GM18511 (cell line): Measurements from ENCODE around the gene FTO.

Experiments used
- ATAC-seq: cut with Tn5 transposase; IDR thresholded peaks from one replicate; pipeline ENCODE4 v1.9.1; 2021; ENCODE audit warnings: mild to moderate bottlenecking, moderate library complexity; ENCODE audit not compliant: unreplicated experiment

The FTO gene

DNA sequence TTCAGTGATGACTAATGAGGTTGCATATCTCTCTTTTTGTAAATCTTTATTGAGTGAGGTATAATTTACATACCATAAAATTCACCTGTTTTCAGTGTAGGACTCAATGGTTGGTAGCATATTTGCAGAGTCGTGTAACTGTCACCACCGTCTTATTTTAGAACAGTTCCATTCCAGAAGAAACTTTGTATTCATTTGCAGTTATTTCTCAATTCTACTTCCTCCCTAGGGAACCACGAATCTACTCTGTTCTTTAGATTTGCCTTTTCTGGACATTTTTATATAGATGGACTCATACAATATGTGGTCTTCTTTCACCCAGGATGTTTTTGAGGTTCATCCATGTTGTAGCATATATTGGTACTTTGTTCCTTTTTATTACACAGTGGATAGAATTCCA is 3.7 kb downstream of the FTO start:
- ATAC-seq, result no peak

- ATAC-seq, result no peak
Measured at GRCh38 chr16:53708490-53708889, 4.5 kb downstream of the FTO start.

- no peak for ATAC-seq
Measured at GRCh38 chr16:53711390-53711789, 7.4 kb downstream of the FTO start.

- ATAC-seq, result no peak
Measured at GRCh38 chr16:53712065-53712464, 8.1 kb downstream of the FTO start.

DNA sequence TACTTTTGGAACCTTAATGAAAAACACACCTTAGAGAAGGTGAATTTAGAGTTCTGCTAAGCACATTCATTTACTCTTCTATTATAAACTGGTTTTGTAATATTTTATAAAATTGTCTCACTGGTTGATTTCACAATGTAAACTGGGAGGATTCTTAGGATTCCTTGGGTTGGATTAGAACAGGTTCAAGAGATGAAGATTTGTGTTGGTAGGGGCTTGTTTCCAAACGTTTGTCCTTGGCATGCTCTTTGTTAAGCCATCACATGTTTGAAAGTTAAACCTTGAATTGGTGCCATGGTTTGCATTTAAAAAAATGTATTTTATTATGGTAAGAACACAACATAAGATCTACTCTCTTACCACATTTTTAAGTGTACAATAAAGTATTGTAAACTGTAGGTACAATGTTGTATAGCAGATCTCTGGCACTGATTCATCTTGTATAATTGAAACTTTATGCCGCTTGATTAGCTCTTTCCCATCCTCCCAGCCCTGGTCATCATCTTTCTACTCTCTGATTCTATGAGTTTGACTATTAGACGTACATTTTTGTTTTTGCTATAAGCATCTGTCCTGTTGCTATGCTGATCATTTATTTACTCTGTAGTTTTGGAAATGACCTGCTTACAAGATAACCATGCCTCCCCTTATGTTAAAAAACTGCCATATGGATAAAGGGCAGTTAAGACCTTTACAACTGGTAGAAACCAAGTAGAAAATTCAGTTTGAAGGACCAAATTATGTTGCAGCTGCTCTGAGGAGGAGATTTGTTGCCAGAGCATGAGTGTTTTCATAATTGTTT is 9.6 kb downstream of the FTO start:
- no peak for ATAC-seq

- no peak for ATAC-seq
Measured at GRCh38 chr16:53714205-53715022, 10.5 kb downstream of the FTO start.

DNA sequence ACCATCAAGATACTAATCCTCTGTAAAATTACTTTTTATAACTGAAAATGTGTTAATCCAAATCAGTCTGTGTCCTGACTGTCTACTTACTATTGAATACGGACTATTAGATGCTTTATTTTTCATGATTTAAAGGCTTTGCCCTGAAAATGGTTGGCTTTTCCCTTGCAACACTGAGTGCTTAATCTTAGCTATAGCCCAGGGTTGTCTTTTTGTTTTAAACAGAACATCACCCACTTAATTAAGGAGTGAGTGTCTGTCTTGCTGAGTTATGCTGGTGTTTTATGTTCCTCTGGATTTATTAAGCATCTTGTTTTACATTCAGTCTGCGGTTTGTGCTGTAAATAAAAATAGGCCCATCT is 11.0 kb downstream of the FTO start:
- no peak for ATAC-seq

- no peak for ATAC-seq
Measured at GRCh38 chr16:53717577-53717976, 13.6 kb downstream of the FTO start.

DNA sequence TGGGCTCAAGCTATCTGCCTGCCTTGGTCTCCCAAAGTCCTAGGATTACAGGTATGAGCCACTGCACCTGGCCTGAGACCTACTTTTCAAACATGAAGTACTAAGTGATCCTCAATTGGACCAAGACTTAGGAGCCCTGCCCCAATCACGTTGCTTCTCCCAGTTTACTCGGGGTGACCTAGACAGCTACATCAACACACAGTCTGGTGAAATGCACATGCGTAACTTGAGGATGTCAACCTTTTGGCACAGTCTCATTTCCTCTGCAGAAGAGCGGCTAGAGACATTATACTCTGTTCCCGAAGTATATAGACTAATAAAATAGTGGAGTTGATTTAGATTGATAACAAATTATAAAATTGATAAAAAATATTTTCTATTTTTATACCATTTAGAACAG is 17.1 kb downstream of the FTO start:
- no peak for ATAC-seq

DNA sequence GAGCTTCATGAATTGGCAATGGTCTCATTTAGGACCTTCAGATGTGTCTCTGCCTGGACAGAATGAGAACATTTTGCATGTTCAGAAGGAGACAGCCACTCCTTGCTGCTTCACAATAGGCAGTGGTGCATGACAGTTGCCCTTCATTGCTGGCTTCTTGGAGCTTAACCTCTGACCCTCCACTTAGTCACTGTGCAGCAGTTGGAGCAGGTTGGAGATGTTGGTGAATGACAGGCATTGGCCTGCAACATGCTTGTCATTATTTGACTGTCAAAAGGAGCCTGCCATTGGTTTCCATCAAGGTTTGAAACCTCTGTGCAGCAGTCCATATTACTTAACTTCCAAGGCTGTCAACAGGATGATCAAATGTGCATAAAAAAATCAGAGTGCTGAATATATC is 22.7 kb downstream of the FTO start:
- no peak for ATAC-seq

DNA sequence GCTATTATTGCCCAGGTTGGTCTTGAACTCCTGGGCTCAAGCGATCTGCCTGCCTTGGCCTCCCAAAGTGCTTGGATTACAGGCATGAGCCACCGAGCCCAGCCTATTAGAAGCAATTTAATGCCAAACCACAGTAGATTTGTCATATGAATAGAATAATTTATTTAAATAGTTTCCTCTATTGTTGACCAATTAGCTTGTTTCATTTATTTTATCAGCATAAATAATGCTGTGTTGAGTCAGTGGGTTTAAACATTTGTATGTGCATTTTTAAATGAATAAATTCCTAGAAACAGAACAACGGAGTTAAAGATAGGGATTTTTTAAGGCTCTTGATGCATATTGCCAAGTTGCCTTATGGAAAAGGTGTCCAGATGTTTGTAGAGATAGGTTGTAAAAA is 26.7 kb downstream of the FTO start:
- ATAC-seq, result no peak

DNA sequence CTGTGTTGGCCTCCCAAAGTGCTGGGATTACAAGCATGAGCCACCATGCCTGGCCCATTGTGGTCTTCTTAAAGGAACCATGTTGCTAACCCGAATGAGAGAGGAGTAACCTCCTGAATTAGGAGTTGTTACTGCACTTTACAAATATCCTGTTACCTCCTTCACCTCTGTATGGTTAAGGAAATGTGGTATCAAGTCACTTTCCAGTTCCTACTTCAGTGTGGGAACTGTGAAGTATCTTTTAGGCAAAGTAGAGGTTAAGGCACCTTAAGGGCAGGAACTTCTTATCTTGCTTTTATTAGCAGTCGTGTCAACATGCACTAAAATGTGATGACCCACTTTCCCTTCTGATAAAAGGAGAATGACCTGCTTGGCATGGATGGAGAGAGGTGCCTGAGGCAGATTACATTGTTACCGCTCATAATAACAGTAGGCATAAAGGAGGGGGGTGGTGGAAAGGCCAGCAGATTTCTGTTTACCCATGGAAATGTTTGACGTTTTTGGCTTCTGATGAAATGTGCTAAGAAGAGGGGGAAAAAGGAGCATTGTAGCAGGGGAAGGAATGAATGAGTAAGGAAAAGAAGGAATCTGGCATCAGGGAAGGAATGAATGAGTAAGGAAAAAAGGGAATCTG is 28.5 kb downstream of the FTO start:
- ATAC-seq, result no peak

DNA sequence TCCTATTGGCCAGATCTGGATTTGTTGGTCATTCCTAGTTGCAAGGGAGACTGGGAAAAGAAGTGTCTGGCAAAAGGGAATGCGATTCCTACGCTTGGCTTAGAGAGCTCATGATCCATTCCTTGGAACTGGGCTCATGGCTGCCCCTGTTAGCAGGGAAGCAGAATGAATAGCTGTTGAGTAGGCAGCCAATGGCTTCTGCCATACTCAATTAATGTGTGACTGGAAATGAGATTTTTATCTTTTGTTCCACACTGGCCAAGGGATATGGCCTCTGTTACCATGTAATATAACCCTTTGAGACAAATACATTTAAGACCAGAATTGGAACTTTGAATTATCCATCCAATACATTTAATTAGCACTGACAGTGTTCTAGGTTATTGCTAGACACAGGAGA is 31.0 kb downstream of the FTO start:
- no peak for ATAC-seq

GRCh38 chr16:53736297-53736696 is 32.3 kb downstream of the FTO start:
- ATAC-seq, result no peak

- no peak for ATAC-seq
Measured at GRCh38 chr16:53737552-53737951, 33.6 kb downstream of the FTO start.

DNA sequence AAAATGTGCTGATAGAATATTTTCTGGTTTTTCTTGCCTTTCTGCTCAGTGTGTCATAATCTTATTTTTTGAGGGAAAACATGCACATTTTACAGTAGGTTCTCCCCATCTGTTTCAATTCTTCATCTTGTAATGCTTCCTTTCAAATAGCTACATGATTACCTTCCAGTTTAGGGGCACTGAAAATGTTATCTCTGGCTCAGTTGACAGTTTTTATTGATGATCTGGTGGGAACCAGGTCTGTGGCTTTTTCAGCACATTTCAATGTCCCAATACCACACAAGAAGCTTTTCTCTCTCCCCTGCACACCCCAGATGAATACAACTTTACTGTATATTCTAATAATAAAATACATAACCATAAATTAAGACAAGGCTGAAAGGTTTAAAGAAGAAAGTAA is 36.5 kb downstream of the FTO start:
- no peak for ATAC-seq

- no peak for ATAC-seq
Measured at GRCh38 chr16:53740933-53741531, 37.1 kb downstream of the FTO start.

DNA sequence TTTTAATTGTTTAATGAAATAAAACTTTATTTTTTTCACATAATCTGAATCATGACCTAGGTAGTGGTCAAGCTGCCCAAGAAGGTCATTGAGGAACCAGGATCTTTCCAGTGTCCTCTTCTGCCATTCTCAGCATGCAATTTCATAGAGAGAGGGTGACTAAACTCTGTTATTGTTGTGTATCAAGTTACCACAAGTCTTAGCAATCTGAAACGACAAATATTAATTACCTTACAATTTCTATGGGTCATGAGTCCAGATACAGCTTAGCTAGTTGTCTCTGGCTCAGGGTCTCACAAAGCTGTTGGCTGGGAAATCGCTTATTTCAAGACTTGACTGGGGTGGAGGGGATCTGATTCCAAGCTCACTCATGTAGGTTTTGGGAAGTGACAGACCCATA is 37.6 kb downstream of the FTO start:
- ATAC-seq, result no peak

DNA sequence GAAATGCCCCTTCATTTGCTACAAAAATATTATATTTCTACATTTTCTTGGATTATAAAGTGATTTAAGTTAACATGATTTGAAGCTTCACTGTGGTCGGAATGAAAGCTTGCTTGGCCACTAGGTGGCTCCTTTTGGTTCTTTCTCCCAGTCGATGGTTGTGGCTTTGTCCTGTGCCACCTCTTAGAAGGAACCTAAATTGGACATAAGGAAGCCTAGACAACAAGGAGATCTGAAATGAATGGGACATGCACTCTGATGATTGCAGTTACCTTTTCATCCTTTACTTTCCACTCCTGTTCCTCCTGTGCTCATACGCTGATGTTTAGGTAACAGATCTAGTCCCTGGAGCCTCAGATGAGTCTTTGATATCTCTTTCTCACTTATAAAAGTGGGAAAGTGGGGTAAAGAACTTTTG is 39.2 kb downstream of the FTO start:
- no peak for ATAC-seq

GRCh38 chr16:53744449-53744848 is 40.5 kb downstream of the FTO start:
- ATAC-seq, result no peak

DNA sequence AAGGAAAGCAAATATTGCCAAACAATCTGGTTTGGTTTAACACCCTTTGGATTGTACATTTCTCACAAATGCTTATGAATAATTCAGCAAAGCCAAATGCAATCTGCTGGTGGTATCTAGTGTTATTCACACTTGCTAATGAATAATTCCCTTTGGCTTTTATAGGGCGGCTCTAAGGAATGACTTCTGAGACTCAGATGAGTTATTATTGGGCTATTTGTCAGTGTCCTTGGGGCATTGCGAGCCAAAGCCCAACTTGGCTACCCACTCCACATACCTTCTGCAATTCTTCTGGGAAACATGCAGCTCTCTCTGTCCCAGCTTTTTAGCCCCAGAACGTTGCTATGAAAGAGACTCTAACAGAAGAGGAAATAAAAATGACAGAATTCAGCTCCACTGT is 41.1 kb downstream of the FTO start:
- ATAC-seq, result no peak
